GM06990 (cell line): ENCODE results near the gene POLR2I.

Source experiments
- DNase-seq: peaks from one replicate; pipeline ENCODE4 v3.0.0-alpha.2; 2011; ENCODE audit not compliant: insufficient read length; ENCODE audit errors: extremely low read depth
- H3K27me3 ChIP-seq: replicated peaks from 2 replicates; pipeline ENCODE4 v1.6.0; 2011; ENCODE audit warnings: low read length; ENCODE audit not compliant: control insufficient read depth, insufficient read depth
- H3K36me3 ChIP-seq: 2 replicates; pipeline ENCODE4 v1.5.1; 2011; ENCODE audit warnings: low read length; ENCODE audit not compliant: control insufficient read depth, insufficient read depth
- H3K4me3 ChIP-seq: replicated peaks from 2 replicates; pipeline ENCODE4 v1.5.1; 2011; ENCODE audit warnings: low read depth, mild to moderate bottlenecking, control low read depth, low read length
- TF ChIP-seq, protein P1 (sequence below): IDR thresholded peaks from 2 replicates; pipeline ENCODE4 v1.5.1; 2011; ENCODE audit warnings: low read length, control low read depth, mild to moderate bottlenecking, inconsistent platforms; ENCODE audit not compliant: insufficient read depth, poor library complexity, severe bottlenecking

Gene POLR2I

DNA sequence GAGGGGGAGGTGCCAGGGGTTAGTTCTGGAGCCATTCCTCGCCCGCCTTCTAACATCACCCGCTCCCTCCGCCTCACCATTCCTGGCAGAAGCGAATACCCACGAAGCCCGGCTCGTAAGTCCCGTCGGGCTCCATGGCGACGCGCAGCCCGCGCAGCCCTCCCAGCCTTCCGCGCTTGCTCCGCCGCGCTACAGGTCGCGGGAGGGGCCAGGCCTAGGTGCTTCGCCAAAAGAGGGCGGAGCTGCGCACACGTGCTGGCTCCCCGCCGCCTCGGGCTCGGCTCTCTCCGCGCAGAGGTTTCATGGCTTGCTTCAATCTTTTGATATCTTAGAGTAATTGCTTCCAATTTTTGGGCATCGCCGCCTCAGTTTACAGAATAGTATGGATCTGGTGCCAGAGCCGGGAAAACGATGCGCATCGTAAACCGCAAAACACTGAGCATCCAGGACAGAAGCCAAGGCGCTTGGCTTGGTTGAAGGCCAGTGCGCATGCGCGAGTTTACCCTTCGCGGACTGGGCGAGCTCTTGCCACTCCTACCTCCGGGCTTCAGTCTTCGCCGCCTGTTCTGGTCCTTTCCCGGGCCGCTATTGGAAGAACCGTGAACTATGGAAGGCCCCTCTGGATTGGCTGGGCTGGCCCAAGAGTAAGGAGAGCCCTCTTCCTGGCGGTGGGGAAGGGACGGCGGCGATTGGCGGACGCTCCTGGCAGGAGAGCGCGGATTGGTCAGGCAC is at the start of gene POLR2I:
Gene POLR2I (minus strand): TSS at position 155 of the 732 bp plus-strand sequence. CDS start 19 bp downstream, at position 136.
- TF ChIP-seq, protein P1, sequence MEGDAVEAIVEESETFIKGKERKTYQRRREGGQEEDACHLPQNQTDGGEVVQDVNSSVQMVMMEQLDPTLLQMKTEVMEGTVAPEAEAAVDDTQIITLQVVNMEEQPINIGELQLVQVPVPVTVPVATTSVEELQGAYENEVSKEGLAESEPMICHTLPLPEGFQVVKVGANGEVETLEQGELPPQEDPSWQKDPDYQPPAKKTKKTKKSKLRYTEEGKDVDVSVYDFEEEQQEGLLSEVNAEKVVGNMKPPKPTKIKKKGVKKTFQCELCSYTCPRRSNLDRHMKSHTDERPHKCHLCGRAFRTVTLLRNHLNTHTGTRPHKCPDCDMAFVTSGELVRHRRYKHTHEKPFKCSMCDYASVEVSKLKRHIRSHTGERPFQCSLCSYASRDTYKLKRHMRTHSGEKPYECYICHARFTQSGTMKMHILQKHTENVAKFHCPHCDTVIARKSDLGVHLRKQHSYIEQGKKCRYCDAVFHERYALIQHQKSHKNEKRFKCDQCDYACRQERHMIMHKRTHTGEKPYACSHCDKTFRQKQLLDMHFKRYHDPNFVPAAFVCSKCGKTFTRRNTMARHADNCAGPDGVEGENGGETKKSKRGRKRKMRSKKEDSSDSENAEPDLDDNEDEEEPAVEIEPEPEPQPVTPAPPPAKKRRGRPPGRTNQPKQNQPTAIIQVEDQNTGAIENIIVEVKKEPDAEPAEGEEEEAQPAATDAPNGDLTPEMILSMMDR, result no peak
- DNase-seq, result peak; percentile 99
- H3K36me3 ChIP-seq, result peaks cover 13% of the 10 kb centered on the region
- peak within 1 kb of the TSS; percentile 98 for H3K4me3 ChIP-seq
- no peaks in the 10 kb centered on the region for H3K27me3 ChIP-seq

DNA sequence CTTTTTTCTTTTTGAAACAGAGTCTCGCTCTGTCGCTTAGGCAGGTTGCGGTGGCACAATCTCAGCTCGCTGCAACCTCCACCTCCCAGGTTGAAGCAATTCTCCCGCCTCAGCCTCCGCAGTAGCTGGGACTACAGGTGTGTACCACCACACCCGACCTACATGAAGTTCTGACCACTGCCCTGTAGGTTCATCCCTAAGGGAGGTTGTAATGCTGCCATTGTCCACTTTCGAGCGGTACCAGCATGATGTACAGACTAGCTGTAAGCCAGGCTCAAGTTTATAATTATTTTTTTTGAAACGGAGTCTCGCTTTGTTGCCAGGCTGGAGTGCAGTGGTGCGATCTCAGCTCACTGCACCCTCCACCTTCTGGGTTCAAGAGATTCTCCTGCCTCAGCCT is 49.1 kb upstream of the POLR2I start:
- TF ChIP-seq, protein P1, result no peak
- no peaks in the 10 kb centered on the region for H3K36me3 ChIP-seq
- DNase-seq, result no peak

DNA sequence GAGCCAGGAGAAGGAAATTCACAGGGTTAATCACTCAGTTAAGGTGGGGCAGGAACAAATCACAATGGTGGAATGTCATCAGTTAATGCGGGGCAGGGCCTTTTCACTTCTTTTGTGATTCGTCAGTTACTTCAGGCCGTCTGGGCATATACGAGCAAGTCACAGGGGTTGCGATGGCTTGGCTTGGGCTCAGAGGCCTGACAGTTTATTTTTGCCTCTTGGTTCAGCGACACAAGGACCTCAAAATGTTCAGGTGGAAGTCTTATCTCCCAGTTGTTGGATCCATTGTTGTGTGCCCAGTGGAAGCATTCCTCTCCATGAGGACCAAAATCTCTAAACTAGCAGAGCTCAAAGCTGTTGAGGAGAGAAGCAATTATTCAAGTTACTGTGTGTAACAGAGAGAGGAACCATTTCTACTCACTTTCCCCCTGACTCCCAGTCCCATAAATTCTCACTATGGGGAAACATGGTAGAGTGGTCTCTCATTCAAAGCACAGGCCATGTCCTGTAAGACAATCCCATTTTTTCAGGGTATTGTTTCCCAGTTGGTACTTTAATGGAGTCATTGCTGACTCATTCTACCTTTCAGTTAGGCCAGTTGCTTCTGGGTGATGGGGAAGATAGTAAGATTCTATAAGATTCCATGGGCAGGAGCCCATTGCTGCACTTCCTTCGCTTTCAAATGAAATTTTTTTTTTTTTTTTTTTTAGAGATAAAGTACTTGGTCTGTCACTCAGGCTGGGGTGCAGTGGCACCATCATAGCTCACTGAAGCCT is 46.3 kb upstream of the POLR2I start:
- no peak overlapping the region for H3K4me3 ChIP-seq
- H3K27me3 ChIP-seq, result no peaks in the 10 kb centered on the region
- no peak for DNase-seq
- H3K36me3 ChIP-seq, result no peaks in the 10 kb centered on the region
- TF ChIP-seq, protein P1, result no peak

More for the DNA sequence above, 49.1 kb upstream of the POLR2I start:
- no peaks in the 10 kb centered on the region for H3K27me3 ChIP-seq
- H3K4me3 ChIP-seq, result no peak overlapping the region

DNA sequence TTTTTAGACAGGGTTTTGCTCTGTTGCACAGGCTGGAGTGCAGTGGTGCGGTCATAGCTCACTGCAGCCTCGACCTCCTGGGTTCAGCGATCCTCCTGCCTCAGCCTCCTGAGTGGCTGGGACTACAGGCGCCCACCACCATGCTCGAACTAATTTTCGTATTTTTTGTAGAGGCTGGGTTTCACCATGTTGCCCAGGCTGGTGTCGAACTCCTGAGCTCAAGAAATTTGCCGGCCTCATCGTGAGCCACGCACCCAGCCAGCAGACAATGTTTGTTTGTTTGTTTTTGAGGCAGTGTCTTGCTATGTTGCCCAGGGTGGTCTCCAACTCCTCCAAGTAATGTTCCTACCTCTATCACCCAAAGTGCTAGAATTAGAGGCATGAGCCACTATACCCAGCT is 38.5 kb upstream of the POLR2I start:
- no peak for DNase-seq
- Histone ChIP-seq H3K36me3 (peaks cover 23% of the 10 kb centered on the region), H3K27me3 (no peaks in the 10 kb centered on the region), H3K4me3 (no peak overlapping the region)
- TF ChIP-seq, protein P1, result no peak

DNA sequence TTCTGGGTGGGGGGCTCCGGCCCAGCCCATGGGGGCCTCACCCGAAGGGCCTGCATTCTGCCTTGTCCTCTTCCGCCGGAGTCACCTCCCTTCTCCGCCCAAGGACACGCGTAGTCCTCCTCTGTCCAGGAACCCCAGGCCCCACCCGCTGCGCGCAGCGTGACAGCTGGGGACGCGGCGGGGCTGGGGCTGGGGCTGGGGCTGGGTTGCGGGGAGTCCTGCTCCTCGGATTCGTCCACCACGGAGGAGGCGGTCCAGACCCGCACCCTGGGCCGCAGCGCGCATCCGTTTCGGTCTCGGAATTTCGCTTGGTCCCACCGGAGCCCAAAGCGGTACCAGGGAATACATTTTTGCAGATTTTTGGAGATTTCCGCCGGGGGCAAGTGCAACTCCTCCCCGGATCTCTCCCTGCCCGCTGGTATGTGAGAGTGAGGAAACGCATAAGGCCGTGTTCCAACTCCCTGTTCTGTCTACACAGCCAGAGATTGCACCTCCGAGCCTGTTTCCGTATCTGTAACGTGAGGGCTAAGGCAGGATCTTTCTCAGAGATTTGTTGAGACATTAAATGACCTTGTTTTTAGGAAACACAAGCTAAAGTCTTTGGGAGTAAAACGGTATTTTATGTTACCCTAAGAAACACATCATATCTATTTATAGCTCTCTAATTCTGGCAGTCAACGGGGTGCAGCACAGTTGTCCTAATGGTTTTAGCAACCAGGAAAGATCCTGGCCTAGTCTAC is 37.8 kb upstream of the POLR2I start, which contains the start of gene COX7A1:
Gene COX7A1 (minus strand): TSS at position 96 of the 740 bp plus-strand sequence. CDS start 40 bp downstream, at position 56.
- Histone ChIP-seq H3K27me3 (no peaks in the 10 kb centered on the region), H3K4me3 (no peak within 1 kb of the TSS), H3K36me3 (peaks cover 23% of the 10 kb centered on the region)
- DNase-seq, result no peak
- TF ChIP-seq, protein P1, result no peak
